GM23248 (cell line): Measurements from ENCODE around the gene CLIC4.

ENCODE experiments used
- EZH2 ChIP-seq: fragments of 200-600 bp; sonication (generic); IDR thresholded peaks from 2 replicates; pipeline ENCODE4 v1.6.1; 2018; ENCODE audit warnings: antibody characterized with exemption, mild to moderate bottlenecking; ENCODE audit not compliant: insufficient read depth, poor library complexity, severe bottlenecking
- EZH2phosphoT487 ChIP-seq: fragments of 200-600 bp; sonication (generic); IDR thresholded peaks from 2 replicates; pipeline ENCODE4 v1.6.1; 2018; ENCODE audit warnings: antibody characterized with exemption, moderate library complexity, mild to moderate bottlenecking, low read depth; ENCODE audit not compliant: insufficient read depth

DNA sequence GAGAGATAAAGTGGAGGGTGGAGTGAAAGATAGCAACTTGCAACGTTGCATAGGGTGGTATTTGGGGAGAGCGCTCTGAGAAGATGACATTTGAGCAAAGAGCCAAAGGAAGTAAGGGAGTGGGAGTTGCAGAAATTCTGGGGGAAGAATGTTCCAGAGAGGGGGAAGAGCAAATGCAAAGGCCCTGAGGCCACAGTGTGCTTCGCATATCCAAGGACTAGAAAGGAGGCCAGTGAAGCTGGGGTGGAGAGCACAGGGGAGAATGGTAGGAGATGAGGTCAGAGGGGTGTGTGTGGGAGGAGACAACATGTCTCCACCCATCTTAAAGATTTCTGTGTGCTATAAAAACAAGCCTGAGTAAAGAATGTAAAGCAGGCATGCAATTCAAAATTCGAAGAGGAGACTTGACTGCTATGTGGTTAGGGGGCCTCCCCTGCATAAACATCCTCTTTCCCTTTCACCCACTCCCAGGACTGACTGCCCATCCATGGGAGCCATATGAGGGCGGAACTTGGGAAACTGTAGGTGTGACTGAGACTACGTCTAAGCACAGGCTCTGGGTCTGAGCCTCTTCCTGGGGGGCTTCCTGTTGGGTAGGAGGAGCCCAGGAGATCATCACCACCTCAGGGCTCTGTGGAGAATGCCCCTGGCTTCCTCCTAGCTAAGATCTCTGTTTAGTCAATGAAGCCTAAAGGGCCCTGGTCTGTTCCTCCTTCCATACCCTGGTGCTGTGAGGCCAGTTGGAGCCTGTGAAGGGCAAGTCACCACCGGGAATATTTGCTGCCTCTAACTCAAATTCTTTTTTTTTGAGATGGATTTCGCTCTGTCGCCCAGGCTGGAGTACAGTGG, 2.9 kb upstream of the CLIC4 start:
- TF ChIP-seq EZH2 (no peak), EZH2phosphoT487 (no peak)
